HepG2 (cell line): ENCODE measurements around the gene PKD2L2. TPM values are rescaled to one million over a fixed set of nuclear protein-coding genes. Genes with fewer than 3 reads are reported as not detected.

Source experiments
- ARID5B ChIP-seq: IDR thresholded peaks from 2 replicates; pipeline ENCODE4 v1.4.0; 2020; ENCODE audit warnings: mild to moderate bottlenecking, missing genetic modification reagents
- CREM ChIP-seq, 2 experiments: sonication (generic) in 1 of 2; formaldehyde crosslinking in 1 of 2; IDR thresholded peaks; 2 replicates each; pipeline versions ENCODE4 v1.4.0 to v1.6.1; 2016 to 2020; ENCODE audit warnings: antibody characterized with exemption in 1 of 2, mild to moderate bottlenecking in 1 of 2, missing genetic modification reagents in 1 of 2
- FOSL2 ChIP-seq: sonication (generic); formaldehyde crosslinking; IDR thresholded peaks from 2 replicates; pipeline ENCODE4 v1.4.0; 2020; ENCODE audit warnings: missing genetic modification reagents
- FOXA3 ChIP-seq: IDR thresholded peaks from 2 replicates; pipeline ENCODE4 v1.6.1; 2016; ENCODE audit warnings: missing genetic modification reagents, missing compliant biosample characterization
- FUBP1 ChIP-seq: sonication (generic); formaldehyde crosslinking; IDR thresholded peaks from 2 replicates; pipeline ENCODE4 v1.5.1; 2020; ENCODE audit warnings: missing genetic modification reagents, mild to moderate bottlenecking, borderline replicate concordance
- MAFK ChIP-seq, 2 experiments: IDR thresholded peaks in 1 of 2; conservative IDR thresholded peaks in 1 of 2; 2 replicates each; pipeline ENCODE4 v1.6.1; 2011; ENCODE audit warnings: improper control_type of control experiment in 2 of 2, low read length in 2 of 2
- PAXIP1 ChIP-seq: sonication (generic); formaldehyde crosslinking; conservative IDR thresholded peaks from 2 replicates; pipeline ENCODE4 v1.4.0; 2020; ENCODE audit warnings: mild to moderate bottlenecking, missing genetic modification reagents, moderate library complexity
- RARA ChIP-seq: IDR thresholded peaks from 2 replicates; pipeline ENCODE4 v1.6.1; 2016; ENCODE audit warnings: missing genetic modification reagents, missing compliant biosample characterization
- SMARCE1 ChIP-seq: fragments of 450-650 bp; IDR thresholded peaks from 2 replicates; pipeline ENCODE4 v1.6.1; 2017; ENCODE audit warnings: borderline replicate concordance
- TEAD3 ChIP-seq: optimal IDR thresholded peaks from 2 replicates; pipeline ENCODE3; 2016; ENCODE audit warnings: borderline replicate concordance
- polyA plus RNA-seq, 8 experiments: library from polyadenylated mRNA; depleted of rRNA in 3 of 8; stranded (reverse) in 7 of 8; unstranded in 1 of 8; fragments of >200 nt; fragmentation: Illumina TruSeq in 4 of 8; extraction: Trizol in 4 of 8; gene quantifications; 2 replicates each; pipeline versions ENCODE4 v1.2.1 to v1.2.3, GENCODE V29; 2011 to 2016; ENCODE audit warnings: low read depth in 4 of 8, missing spikeins in 1 of 8, mixed read lengths in 1 of 8; ENCODE audit not compliant: insufficient read depth in 1 of 8
- total RNA-seq, 5 experiments: library from RNA; depleted of rRNA; stranded (reverse); fragments of >200 nt; fragmentation: Illumina TruSeq; extraction: Trizol; gene quantifications; 2 replicates each; pipeline ENCODE4 v1.2.3, GENCODE V29; 2016; ENCODE audit warnings: low read depth in 1 of 5

The PKD2L2 gene
- total and polyA plus RNA-seq, 2 of the 13 experiments (the other 11 are each of a cell fraction or from before 2014, with no cell fraction given): not detected

- TF ChIP-seq FOSL2 (CRISPR knock-in tag) (peak; percentile 45; the same call in 1 of the 2 replicates), FOXA3 (CRISPR knock-in tag) (0 out of 2 replicates have a peak, but pooled peaks have one; percentile 10), PAXIP1 (peak; percentile 53; the same call in 1 of the 2 replicates), ARID5B (CRISPR knock-in tag) (peak; percentile 26; the same call in 1 of the 2 replicates), TEAD3 (CRISPR knock-in tag) (peak; percentile 17), RARA (CRISPR knock-in tag) (peak; percentile 39; the same call in 1 of the 2 replicates), FUBP1 (CRISPR knock-in tag) (no peak), CREM (IDR thresholded peaks at IDR 0.05) (no peak), CREM (CRISPR knock-in tag; IDR thresholded peaks at IDR 0.05) (no peak), MAFK (conservative IDR thresholded peaks at IDR 0.05 in 1 of 2, IDR thresholded peaks at IDR 0.05 in 1 of 2; ENCODE audit: low read length in 2 of 2) (peak; percentile 44 to 59; a peak in 3 of 4 replicates), SMARCE1 (no peak)
These were observed 1.6 kb downstream of the PKD2L2 start (continued) for GRCh38 chr5:137890845-137891244.
